Medulla oblongata (tissue), 1 donor: Measurements from ENCODE around the gene DHX32.
"Not testable (repeated sequence)": the region's sequence is repeated elsewhere in the genome, so short reads cannot be mapped to it uniquely, and the experiment has no call there.

Source experiments
- DNase-seq: peaks from one replicate; pipeline ENCODE4 v3.0.0-alpha.2; 2015; ENCODE audit errors: extremely low spot score

Gene DHX32

GRCh38 chr10:125895130-125896087, 14.3 kb upstream of the DHX32 start:
- peak; percentile 57 for DNase-seq

GRCh38 chr10:125894176-125894575, 13.1 kb upstream of the DHX32 start:
- DNase-seq: not testable (repeated sequence)

GRCh38 chr10:125892402-125892801, 11.3 kb upstream of the DHX32 start:
- DNase-seq: not testable (repeated sequence)

- not testable (repeated sequence) for DNase-seq
Observed at GRCh38 chr10:125889441-125889840, 8.3 kb upstream of the DHX32 start.

- no peak for DNase-seq
Observed at GRCh38 chr10:125886914-125887512, 5.9 kb upstream of the DHX32 start.

GRCh38 chr10:125883211-125883610, 2.1 kb upstream of the DHX32 start:
- DNase-seq: no peak

GRCh38 chr10:125882596-125882995, 1.5 kb upstream of the DHX32 start:
- no peak for DNase-seq

- no peak for DNase-seq
Observed at GRCh38 chr10:125880719-125881118, 373 bp downstream of the DHX32 start.

- DNase-seq: no peak
Observed at GRCh38 chr10:125878957-125879835, 1.9 kb downstream of the DHX32 start.

GRCh38 chr10:125871338-125871737, 9.8 kb downstream of the DHX32 start:
- no peak for DNase-seq

- no peak for DNase-seq
Observed at GRCh38 chr10:125868372-125868975, 12.6 kb downstream of the DHX32 start.

GRCh38 chr10:125866421-125867029, 14.6 kb downstream of the DHX32 start:
- DNase-seq: no peak

GRCh38 chr10:125865120-125865519, 16.0 kb downstream of the DHX32 start:
- no peak for DNase-seq

- no peak for DNase-seq
Observed at GRCh38 chr10:125859128-125859817, 21.8 kb downstream of the DHX32 start.

GRCh38 chr10:125857185-125857760, 23.8 kb downstream of the DHX32 start:
- DNase-seq: no peak

GRCh38 chr10:125852487-125852886, 28.6 kb downstream of the DHX32 start:
- DNase-seq: no peak

- DNase-seq: no peak
Observed at GRCh38 chr10:125850766-125851731, 30.0 kb downstream of the DHX32 start.

GRCh38 chr10:125849448-125849847, 31.6 kb downstream of the DHX32 start:
- no peak for DNase-seq

- no peak for DNase-seq
Observed at GRCh38 chr10:125848857-125849256, 32.2 kb downstream of the DHX32 start.
